A549 (cell line): ENCODE results near the gene VSIR.

Source experiments
- POLR2A ChIP-seq: IDR thresholded peaks from 2 replicates; pipeline ENCODE4 v1.6.1; 2012; ENCODE audit warnings: mild to moderate bottlenecking, low read length
- RFX5 ChIP-seq: fragments of 450-650 bp; IDR thresholded peaks from 2 replicates; pipeline ENCODE4 v1.7.1; 2014; ENCODE audit warnings: antibody characterized with exemption, mild to moderate bottlenecking, moderate library complexity
- TP53 ChIP-seq: fragments of 250-450 bp; sonication (Bioruptor Pico); IDR thresholded peaks from 2 replicates; pipeline ENCODE4 v1.5.0; 2021; ENCODE audit warnings: mild to moderate bottlenecking, moderate library complexity
- ZNF302 ChIP-seq: fragments of 250-450 bp; sonication (Bioruptor Pico); IDR thresholded peaks from 2 replicates; pipeline ENCODE4 v1.9.0; 2021; ENCODE audit warnings: inconsistent platforms, mild to moderate bottlenecking, moderate library complexity
- TF ChIP-seq, protein P1 (sequence below): fragments of >200 bp; sonication (Bioruptor Twin); formaldehyde crosslinking; IDR thresholded peaks from 3 replicates; pipeline ENCODE4 v1.5.1; 2016

DNA sequence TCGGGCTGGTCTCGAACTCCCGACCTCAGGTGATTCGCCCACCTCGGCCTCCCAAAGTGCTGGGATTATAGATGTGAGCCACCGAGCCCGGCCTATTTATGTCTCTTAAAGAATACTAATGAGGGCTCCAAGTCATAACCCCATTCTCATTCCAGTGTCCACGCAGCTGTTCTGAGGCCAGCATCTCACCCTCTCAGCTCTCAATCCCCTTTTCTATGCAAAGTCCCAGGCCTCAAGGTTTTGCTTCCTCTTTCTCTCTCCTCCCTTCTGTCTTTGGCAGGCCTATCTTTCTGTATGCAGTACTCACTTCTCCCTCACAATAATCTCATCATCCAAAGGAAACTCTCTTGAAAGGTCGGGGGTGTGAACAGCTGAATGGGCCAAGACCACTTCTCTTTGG, 28.0 kb upstream of the VSIR start:
- TF ChIP-seq ZNF302 (CRISPR knock-in tag): no peak
- TF ChIP-seq, protein P1, sequence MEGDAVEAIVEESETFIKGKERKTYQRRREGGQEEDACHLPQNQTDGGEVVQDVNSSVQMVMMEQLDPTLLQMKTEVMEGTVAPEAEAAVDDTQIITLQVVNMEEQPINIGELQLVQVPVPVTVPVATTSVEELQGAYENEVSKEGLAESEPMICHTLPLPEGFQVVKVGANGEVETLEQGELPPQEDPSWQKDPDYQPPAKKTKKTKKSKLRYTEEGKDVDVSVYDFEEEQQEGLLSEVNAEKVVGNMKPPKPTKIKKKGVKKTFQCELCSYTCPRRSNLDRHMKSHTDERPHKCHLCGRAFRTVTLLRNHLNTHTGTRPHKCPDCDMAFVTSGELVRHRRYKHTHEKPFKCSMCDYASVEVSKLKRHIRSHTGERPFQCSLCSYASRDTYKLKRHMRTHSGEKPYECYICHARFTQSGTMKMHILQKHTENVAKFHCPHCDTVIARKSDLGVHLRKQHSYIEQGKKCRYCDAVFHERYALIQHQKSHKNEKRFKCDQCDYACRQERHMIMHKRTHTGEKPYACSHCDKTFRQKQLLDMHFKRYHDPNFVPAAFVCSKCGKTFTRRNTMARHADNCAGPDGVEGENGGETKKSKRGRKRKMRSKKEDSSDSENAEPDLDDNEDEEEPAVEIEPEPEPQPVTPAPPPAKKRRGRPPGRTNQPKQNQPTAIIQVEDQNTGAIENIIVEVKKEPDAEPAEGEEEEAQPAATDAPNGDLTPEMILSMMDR: no peak
- no peak for TF ChIP-seq POLR2A
- TF ChIP-seq RFX5: no peak
- TF ChIP-seq TP53 (CRISPR knock-in tag): no peak
